SK-N-SH (cell line): ENCODE measurements around the gene OBSCN. TPM values are rescaled to one million over a fixed set of nuclear protein-coding genes. Genes with fewer than 3 reads are reported as not detected.

Experiments
- CTCF ChIA-PET: fragments of 300-600, 350-600 bp; formaldehyde crosslinking; extraction: SDS; loops from one replicate; lab custom pipeline; 2021; lab: Yijun Ruan, JAX
- POLR2A ChIA-PET: fragments of 350-600 bp; sonication (Branson Sonifier 250); formaldehyde crosslinking; extraction: SDS; loops from one replicate; lab custom pipeline; 2020; ENCODE audit warnings: antibody characterized with exemption, inconsistent platforms; lab: Yijun Ruan, JAX
- DNase-seq: peaks from one replicate; pipeline ENCODE4 v3.0.0; 2012
- H2AFZ ChIP-seq: fragments of 200-600 bp; sonication (generic); 2 replicates; pipeline ENCODE4 v1.8.1; 2016; ENCODE audit warnings: antibody characterized with exemption, mild to moderate bottlenecking, low read depth
- H3F3A ChIP-seq: fragments of 200-600 bp; sonication (generic); replicated peaks from 2 replicates; pipeline ENCODE3; 2016; ENCODE audit warnings: antibody characterized with exemption, mild to moderate bottlenecking; ENCODE audit not compliant: insufficient read depth
- H3K27ac ChIP-seq, 2 experiments: fragments of 200-500 bp in 1 of 2; fragments of 200-600 bp in 1 of 2; sonication (Bioruptor generic) in 1 of 2; sonication (generic), shearing (Covaris generic) in 1 of 2; 2 replicates each; pipeline versions ENCODE4 v1.5.1 to v1.6.1; 2014 to 2016; ENCODE audit warnings: low read depth in 2 of 2, inconsistent platforms in 1 of 2, low read length in 1 of 2, mild to moderate bottlenecking in 1 of 2, mixed read lengths in 1 of 2
- H3K27me3 ChIP-seq: fragments of 200-600 bp; sonication (generic), shearing (Covaris generic); 2 replicates; pipeline ENCODE4 v1.6.1; 2016; ENCODE audit warnings: mixed run types; ENCODE audit not compliant: insufficient read depth
- H3K36me3 ChIP-seq, 2 experiments: fragments of 200-500 bp in 1 of 2; fragments of 200-600 bp in 1 of 2; sonication (Bioruptor generic) in 1 of 2; sonication (generic) in 1 of 2; replicated peaks in 1 of 2; 2 replicates each; pipeline versions ENCODE3 to v1.5.1; 2014 to 2016; ENCODE audit warnings: low read length in 1 of 2, mild to moderate bottlenecking in 1 of 2; ENCODE audit not compliant: insufficient read depth in 2 of 2, control insufficient read depth in 1 of 2
- H3K4me1 ChIP-seq, 2 experiments: fragments of 200-500 bp in 1 of 2; fragments of 200-600 bp in 1 of 2; sonication (Bioruptor generic) in 1 of 2; sonication (generic), shearing (Covaris generic) in 1 of 2; 2 replicates each; pipeline versions ENCODE4 v1.5.1 to v1.6.1; 2014 to 2016; ENCODE audit warnings: low read depth in 1 of 2, low read length in 1 of 2, mixed run types in 1 of 2; ENCODE audit not compliant: insufficient read depth in 2 of 2, control insufficient read depth in 1 of 2
- H3K4me2 ChIP-seq: fragments of 200-600 bp; sonication (generic), shearing (Covaris generic); 2 replicates; pipeline ENCODE4 v1.6.1; 2017; ENCODE audit warnings: mixed run types
- H3K4me3 ChIP-seq, 2 experiments: fragments of 200-500 bp in 1 of 2; fragments of 200-600 bp in 1 of 2; sonication (Bioruptor generic) in 1 of 2; sonication (generic), shearing (Covaris generic) in 1 of 2; 2 replicates each; pipeline versions ENCODE4 v1.5.1 to v1.8.1; 2014 to 2016; ENCODE audit warnings: low read depth in 2 of 2, inconsistent platforms in 1 of 2, low read length in 1 of 2, mild to moderate bottlenecking in 1 of 2, mixed read lengths in 1 of 2, moderate library complexity in 1 of 2
- H3K79me2 ChIP-seq: fragments of 200-600 bp; sonication (generic); 2 replicates; pipeline ENCODE4 v1.8.1; 2017; ENCODE audit warnings: mild to moderate bottlenecking; ENCODE audit not compliant: insufficient read depth
- H3K9ac ChIP-seq: fragments of 200-600 bp; sonication (generic); 2 replicates; pipeline ENCODE4 v1.6.1; 2017; ENCODE audit warnings: mixed run types
- H3K9me2 ChIP-seq: fragments of 200-600 bp; sonication (generic); 2 replicates; pipeline ENCODE4 v1.6.1; 2017; ENCODE audit warnings: mixed run types
- H3K9me3 ChIP-seq: fragments of 200-600 bp; sonication (generic); 2 replicates; pipeline ENCODE4 v1.6.1; 2017; ENCODE audit warnings: mixed run types, mild to moderate bottlenecking, moderate library complexity
- H4K20me1 ChIP-seq: fragments of 200-600 bp; sonication (generic); 2 replicates; pipeline ENCODE4 v1.6.1; 2017; ENCODE audit warnings: mild to moderate bottlenecking, mixed run types; ENCODE audit not compliant: insufficient read depth
- CHD2 ChIP-seq: fragments of 150-350 bp; IDR thresholded peaks from 2 replicates; pipeline ENCODE4 v1.6.1; 2018; ENCODE audit warnings: low read length; ENCODE audit not compliant: partially characterized antibody
- FOXJ3 ChIP-seq: sonication (generic); formaldehyde crosslinking; IDR thresholded peaks from 2 replicates; pipeline ENCODE4 v1.5.1; 2020; ENCODE audit warnings: mild to moderate bottlenecking, missing genetic modification reagents
- FOXM1 ChIP-seq: IDR thresholded peaks from 2 replicates; pipeline ENCODE4 v1.4.0; 2012; ENCODE audit warnings: low read depth, mild to moderate bottlenecking
- GABPA ChIP-seq: IDR thresholded peaks from 2 replicates; pipeline ENCODE4 v1.4.0; 2012; ENCODE audit warnings: low read depth, mild to moderate bottlenecking
- GATA2 ChIP-seq: sonication (generic); formaldehyde crosslinking; IDR thresholded peaks from 2 replicates; pipeline ENCODE4 v1.5.0; 2020; ENCODE audit warnings: mild to moderate bottlenecking, missing genetic modification reagents
- JUND ChIP-seq: IDR thresholded peaks from 2 replicates; pipeline ENCODE4 v1.4.0; 2012
- MEF2A ChIP-seq: IDR thresholded peaks from 2 replicates; pipeline ENCODE4 v1.4.0; 2012; ENCODE audit warnings: low read depth, borderline replicate concordance
- POLR2AphosphoS5 ChIP-seq: IDR thresholded peaks from 2 replicates; pipeline ENCODE4 v1.6.1; 2012; ENCODE audit warnings: low read depth, low read length
- RAD21 ChIP-seq: IDR thresholded peaks from 2 replicates; pipeline ENCODE4 v1.6.1; 2012; ENCODE audit warnings: mild to moderate bottlenecking, low read length
- RCOR1 ChIP-seq: fragments of 150-350 bp; IDR thresholded peaks from 2 replicates; pipeline ENCODE4 v1.6.1; 2017; ENCODE audit warnings: antibody characterized with exemption, low read length
- RFX5 ChIP-seq: IDR thresholded peaks from 2 replicates; pipeline ENCODE4 v1.6.1; 2012; ENCODE audit warnings: mild to moderate bottlenecking, improper control_type of control experiment, low read length
- SIN3A ChIP-seq: IDR thresholded peaks from 2 replicates; pipeline ENCODE4 v1.6.1; 2012; ENCODE audit warnings: low read depth, mild to moderate bottlenecking, low read length, moderate library complexity, borderline replicate concordance
- TCF12 ChIP-seq: IDR thresholded peaks from 2 replicates; pipeline ENCODE4 v1.4.0; 2012
- TEAD4 ChIP-seq: IDR thresholded peaks from 2 replicates; pipeline ENCODE4 v1.4.0; 2012; ENCODE audit warnings: mild to moderate bottlenecking, borderline replicate concordance; ENCODE audit not compliant: insufficient read depth
- USF2 ChIP-seq: fragments of 150-350 bp; IDR thresholded peaks from 2 replicates; pipeline ENCODE4 v1.6.1; 2017; ENCODE audit warnings: antibody characterized with exemption, low read length, low read depth, borderline replicate concordance
- WGBS: methylation state at CpG from one replicate; pipeline ENCODE4 v1.1.6; 2017; ENCODE audit warnings: low lambda C conversion rate; 5-methylcytosine and 5-hydroxymethylcytosine counted together
- polyA plus RNA-seq, 3 experiments: library from polyadenylated mRNA; depleted of rRNA; stranded (reverse); fragments of >200 nt; gene quantifications; 2 replicates each; pipeline ENCODE4 v1.2.3, GENCODE V29; 2012
- TF ChIP-seq, protein P1 (sequence below): IDR thresholded peaks from 2 replicates; pipeline ENCODE4 v1.6.1; 2012; ENCODE audit warnings: mild to moderate bottlenecking, low read depth, low read length, moderate library complexity
- TF ChIP-seq, protein P2 (sequence below): IDR thresholded peaks from 2 replicates; pipeline ENCODE4 v1.4.0; 2012; ENCODE audit warnings: low read depth, borderline replicate concordance

The OBSCN gene
- polyA plus RNA-seq, 1 of the 3 experiments (the other 2 are of a cell fraction), result 4.0 TPM

- Histone ChIP-seq H3K4me2 (no peak overlapping the region), H3K4me3 (no peak overlapping the region), H3K36me3 (peaks cover 6 to 65% of the 10 kb centered on the region in 2 experiments), H4K20me1 (peaks cover 58% of the 10 kb centered on the region), H3K27me3 (no peaks in the 10 kb centered on the region), H3K9ac (no peak overlapping the region), H3K27ac (no peak overlapping the region), H3K79me2 (peaks cover 53% of the 10 kb centered on the region), H3K4me1 (peaks cover 6 to 8% of the 10 kb centered on the region in 2 experiments; a peak in 3 of 4 replicates), H2AFZ (no peak overlapping the region), H3F3A (no peaks in the 10 kb centered on the region), H3K9me3 (no peaks in the 10 kb centered on the region), H3K9me2 (no peaks in the 10 kb centered on the region)
- CTCF ChIA-PET, result no interaction called here
- POLR2A ChIA-PET, result no interaction called here
- 96% methylated on average over 14 of the region's 14 CpGs for WGBS
- DNase-seq, result no peak
- TF ChIP-seq FOXJ3 (no peak), POLR2AphosphoS5 (no peak), SIN3A (no peak), GATA2 (CRISPR knock-in tag) (no peak), USF2 (no peak), RCOR1 (no peak), TCF12 (no peak), RFX5 (no peak), RAD21 (no peak), CHD2 (no peak), MEF2A (no peak), GABPA (no peak), FOXM1 (no peak), JUND (no peak), TEAD4 (no peak)
- TF ChIP-seq, protein P1, sequence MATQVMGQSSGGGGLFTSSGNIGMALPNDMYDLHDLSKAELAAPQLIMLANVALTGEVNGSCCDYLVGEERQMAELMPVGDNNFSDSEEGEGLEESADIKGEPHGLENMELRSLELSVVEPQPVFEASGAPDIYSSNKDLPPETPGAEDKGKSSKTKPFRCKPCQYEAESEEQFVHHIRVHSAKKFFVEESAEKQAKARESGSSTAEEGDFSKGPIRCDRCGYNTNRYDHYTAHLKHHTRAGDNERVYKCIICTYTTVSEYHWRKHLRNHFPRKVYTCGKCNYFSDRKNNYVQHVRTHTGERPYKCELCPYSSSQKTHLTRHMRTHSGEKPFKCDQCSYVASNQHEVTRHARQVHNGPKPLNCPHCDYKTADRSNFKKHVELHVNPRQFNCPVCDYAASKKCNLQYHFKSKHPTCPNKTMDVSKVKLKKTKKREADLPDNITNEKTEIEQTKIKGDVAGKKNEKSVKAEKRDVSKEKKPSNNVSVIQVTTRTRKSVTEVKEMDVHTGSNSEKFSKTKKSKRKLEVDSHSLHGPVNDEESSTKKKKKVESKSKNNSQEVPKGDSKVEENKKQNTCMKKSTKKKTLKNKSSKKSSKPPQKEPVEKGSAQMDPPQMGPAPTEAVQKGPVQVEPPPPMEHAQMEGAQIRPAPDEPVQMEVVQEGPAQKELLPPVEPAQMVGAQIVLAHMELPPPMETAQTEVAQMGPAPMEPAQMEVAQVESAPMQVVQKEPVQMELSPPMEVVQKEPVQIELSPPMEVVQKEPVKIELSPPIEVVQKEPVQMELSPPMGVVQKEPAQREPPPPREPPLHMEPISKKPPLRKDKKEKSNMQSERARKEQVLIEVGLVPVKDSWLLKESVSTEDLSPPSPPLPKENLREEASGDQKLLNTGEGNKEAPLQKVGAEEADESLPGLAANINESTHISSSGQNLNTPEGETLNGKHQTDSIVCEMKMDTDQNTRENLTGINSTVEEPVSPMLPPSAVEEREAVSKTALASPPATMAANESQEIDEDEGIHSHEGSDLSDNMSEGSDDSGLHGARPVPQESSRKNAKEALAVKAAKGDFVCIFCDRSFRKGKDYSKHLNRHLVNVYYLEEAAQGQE, result no peak
- TF ChIP-seq, protein P2, sequence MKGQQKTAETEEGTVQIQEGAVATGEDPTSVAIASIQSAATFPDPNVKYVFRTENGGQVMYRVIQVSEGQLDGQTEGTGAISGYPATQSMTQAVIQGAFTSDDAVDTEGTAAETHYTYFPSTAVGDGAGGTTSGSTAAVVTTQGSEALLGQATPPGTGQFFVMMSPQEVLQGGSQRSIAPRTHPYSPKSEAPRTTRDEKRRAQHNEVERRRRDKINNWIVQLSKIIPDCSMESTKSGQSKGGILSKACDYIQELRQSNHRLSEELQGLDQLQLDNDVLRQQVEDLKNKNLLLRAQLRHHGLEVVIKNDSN, result no peak
Measured at GRCh38 chr1:228399531-228400236, 191.8 kb downstream of the OBSCN start.
